Ovary (tissue), 3 donors: Measurements from ENCODE around the gene DNMT1.

Experiments
- EP300 ChIP-seq: sonication (generic); formaldehyde crosslinking; IDR thresholded peaks from one replicate; pipeline ENCODE4 v1.6.1; 2017; ENCODE audit warnings: antibody characterized with exemption
- POLR2A ChIP-seq: fragments of 450-650 bp; IDR thresholded peaks from one replicate; pipeline ENCODE4 v1.6.1; 2017; ENCODE audit warnings: antibody characterized with exemption, mild to moderate bottlenecking, moderate library complexity
- TF ChIP-seq, protein P1 (sequence below), 3 donors: fragments of 450-650 bp in 2 of 3; fragments of 200-600 bp in 1 of 3; IDR thresholded peaks; one replicate each; pipeline versions ENCODE4 v1.5.1 to v1.8.0; 2016 to 2022; ENCODE audit warnings: antibody characterized with exemption in 3 of 3, mild to moderate bottlenecking in 1 of 3
- donor health status: DM: no; HTN: no; CAD: no.

DNA sequence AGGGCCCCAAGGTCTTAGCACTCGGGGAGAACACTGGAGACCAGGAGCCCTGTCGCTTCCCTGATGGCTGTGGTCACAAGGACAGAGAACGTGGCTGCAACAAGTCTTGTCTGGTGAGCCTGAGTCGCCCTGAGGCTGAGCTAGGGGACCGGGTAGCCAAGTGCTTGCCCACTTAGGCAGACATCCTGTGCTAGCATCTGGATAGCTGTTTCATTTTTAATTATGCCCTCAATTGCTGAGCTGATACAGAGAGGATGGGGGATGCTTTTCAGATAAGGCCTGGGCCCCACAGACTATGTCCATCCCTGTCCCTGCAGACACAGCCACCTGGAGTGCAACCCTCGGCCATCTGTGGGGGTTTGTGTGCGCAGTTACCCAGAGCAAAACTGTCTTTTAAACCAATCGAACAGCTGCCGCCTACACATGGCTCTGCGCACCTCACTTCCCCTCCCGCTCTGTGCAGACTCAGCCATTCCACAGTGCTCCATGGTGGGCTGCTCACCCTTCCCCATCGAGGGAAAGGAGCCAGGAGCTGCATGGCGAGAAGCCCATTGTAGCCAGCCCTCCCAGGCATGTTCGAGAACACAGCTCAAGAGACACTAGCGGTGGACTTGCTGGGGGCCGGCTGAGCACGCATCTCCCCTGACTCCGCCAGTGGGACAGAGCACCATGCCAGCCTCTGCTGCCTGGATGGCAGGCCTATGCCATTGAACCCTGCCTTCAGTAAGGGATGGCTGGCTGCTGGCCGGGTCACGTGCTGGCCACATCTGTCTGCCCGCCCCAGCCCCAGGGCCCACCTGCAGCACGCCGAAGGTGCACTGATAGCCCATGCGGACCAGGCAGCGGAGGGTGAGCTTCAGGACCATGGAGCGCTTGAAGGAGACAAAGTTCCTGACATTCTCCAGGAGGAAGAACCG lies 55.6 kb downstream of the DNMT1 start:
- no peak for TF ChIP-seq EP300
- TF ChIP-seq, protein P1, sequence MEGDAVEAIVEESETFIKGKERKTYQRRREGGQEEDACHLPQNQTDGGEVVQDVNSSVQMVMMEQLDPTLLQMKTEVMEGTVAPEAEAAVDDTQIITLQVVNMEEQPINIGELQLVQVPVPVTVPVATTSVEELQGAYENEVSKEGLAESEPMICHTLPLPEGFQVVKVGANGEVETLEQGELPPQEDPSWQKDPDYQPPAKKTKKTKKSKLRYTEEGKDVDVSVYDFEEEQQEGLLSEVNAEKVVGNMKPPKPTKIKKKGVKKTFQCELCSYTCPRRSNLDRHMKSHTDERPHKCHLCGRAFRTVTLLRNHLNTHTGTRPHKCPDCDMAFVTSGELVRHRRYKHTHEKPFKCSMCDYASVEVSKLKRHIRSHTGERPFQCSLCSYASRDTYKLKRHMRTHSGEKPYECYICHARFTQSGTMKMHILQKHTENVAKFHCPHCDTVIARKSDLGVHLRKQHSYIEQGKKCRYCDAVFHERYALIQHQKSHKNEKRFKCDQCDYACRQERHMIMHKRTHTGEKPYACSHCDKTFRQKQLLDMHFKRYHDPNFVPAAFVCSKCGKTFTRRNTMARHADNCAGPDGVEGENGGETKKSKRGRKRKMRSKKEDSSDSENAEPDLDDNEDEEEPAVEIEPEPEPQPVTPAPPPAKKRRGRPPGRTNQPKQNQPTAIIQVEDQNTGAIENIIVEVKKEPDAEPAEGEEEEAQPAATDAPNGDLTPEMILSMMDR (IDR thresholded peaks at IDR 0.05), result no peak
- TF ChIP-seq POLR2A, result no peak
